Heart left ventricle (tissue), 13 donors: ENCODE measurements around the gene LOXHD1.

Experiments
- CTCF ChIP-seq, 12 donors: fragments of 200-600 bp; sonication (generic) in 4 of 12; IDR thresholded peaks; one replicate each; pipeline versions ENCODE4 v1.5.0 to v1.8.0; 2018 to 2022; ENCODE audit warnings: antibody characterized with exemption in 12 of 12, mild to moderate bottlenecking in 5 of 12
- POLR2A ChIP-seq, 2 donors: fragments of 450-650 bp; IDR thresholded peaks; one replicate each; pipeline ENCODE4 v1.6.1; 2017; ENCODE audit warnings: antibody characterized with exemption in 2 of 2, mild to moderate bottlenecking in 2 of 2, moderate library complexity in 2 of 2
- donor health status: ischemic (EF 13 %, LVEDD 7.1; RV severe dilation, severe dysfunction).
- donor health status: DM: no; HTN: yes; CAD: no.
- donor health status: DM: no; HTN: no; CAD: no.
- donor health status: ischemic (EF 25% LVEDD 6.9; RV normal size, moderate dysfunction).
- donor health status: ischemic (EF 25% LVEDD 5.7; RV mildly dilated, moderate dysfunction).
- donor health status: ischemic (EF 35%, LVEDD 5.7; RV mildly dilated, moderate dysfunction).
- donor health status: nonischemic (EF 11% LVEDD 7.7; RV severe dilation, severe dysfunction).
- donor health status: DM: yes; HTN: yes; CAD: no.
- donor health status: PGD.
- donor health status: ischemic (EF 29% LVEDD 5.4; RV normal size, mild dysfunction).
- donor health status: nonischemic (EF 23%, LVEDD 6.1; RV moderate dilation, normal function).

GRCh38 chr18:46629361-46629760 is 27.7 kb downstream of the LOXHD1 start:
- TF ChIP-seq POLR2A (IDR thresholded peaks at IDR 0.05) = no peak
- no peak for TF ChIP-seq CTCF (IDR thresholded peaks at IDR 0.05)
